ENCODE data around the gene HOXD13. TPM values are rescaled to one million over a fixed set of nuclear protein-coding genes. Genes with fewer than 3 reads are reported as not detected.
A peak's percentile ranks its signal among the peaks of the same experiment; 100 is the strongest.

Gene HOXD13
- total and polyA plus RNA-seq, 2 of the 13 experiments (the other 11 are each of a cell fraction or from before 2014, with no cell fraction given) = not detected

DNA sequence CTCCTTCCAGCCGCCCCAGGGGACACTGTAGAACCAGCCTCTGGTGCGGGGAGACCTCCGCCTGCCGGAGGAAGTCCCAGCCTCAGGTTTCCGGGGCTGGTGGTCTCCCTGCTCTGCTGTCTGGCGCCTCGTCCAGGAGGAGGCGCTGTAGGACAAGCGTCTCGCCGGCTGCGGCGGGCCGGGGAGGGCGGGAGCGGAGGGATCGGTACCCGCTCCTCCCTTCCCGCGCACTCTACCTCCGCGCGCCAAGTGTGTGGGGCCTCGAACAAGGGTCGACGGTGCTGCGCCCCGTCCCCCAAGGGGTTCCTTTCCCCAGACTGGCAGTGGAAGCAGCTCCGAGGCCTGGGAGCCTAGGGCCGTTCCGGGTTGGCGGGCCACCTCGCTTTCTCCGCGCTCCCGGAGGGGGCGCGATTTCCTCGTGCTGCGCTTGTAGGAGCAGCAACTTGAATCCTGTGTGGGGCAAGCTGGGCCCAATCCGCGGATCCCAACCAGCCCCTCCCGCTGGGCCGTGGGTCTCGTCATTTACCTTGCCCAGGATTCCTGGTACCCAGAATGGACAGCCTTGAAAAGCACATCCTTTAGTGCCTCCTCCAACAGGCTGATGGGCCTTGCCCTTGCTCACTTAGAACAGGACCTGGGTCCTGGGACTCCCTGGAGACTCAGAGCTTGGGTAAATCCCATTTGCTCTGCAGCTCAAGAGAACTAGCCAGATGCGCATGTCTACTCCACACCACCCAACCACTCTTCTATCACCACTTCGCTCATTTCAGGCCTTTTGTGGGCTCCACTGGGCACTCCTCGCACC lies 48.2 kb downstream of the HOXD13 start (continued):
- TF ChIP-seq, protein P1, sequence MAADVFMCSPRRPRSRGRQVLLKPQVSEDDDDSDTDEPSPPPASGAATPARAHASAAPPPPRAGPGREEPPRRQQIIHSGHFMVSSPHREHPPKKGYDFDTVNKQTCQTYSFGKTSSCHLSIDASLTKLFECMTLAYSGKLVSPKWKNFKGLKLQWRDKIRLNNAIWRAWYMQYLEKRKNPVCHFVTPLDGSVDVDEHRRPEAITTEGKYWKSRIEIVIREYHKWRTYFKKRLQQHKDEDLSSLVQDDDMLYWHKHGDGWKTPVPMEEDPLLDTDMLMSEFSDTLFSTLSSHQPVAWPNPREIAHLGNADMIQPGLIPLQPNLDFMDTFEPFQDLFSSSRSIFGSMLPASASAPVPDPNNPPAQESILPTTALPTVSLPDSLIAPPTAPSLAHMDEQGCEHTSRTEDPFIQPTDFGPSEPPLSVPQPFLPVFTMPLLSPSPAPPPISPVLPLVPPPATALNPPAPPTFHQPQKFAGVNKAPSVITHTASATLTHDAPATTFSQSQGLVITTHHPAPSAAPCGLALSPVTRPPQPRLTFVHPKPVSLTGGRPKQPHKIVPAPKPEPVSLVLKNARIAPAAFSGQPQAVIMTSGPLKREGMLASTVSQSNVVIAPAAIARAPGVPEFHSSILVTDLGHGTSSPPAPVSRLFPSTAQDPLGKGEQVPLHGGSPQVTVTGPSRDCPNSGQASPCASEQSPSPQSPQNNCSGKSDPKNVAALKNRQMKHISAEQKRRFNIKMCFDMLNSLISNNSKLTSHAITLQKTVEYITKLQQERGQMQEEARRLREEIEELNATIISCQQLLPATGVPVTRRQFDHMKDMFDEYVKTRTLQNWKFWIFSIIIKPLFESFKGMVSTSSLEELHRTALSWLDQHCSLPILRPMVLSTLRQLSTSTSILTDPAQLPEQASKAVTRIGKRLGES (CRISPR knock-in tag; IDR thresholded peaks at IDR 0.05; ENCODE audit: borderline replicate concordance) = no peak
- TF ChIP-seq ZNF703 (CRISPR knock-in tag; IDR thresholded peaks at IDR 0.05; ENCODE audit: borderline replicate concordance) (0 out of 2 replicates have a peak, but pooled peaks have one; percentile 16), GATAD1 (CRISPR knock-in tag; IDR thresholded peaks at IDR 0.05) (peak; percentile 67), DNMT1 (CRISPR knock-in tag; IDR thresholded peaks at IDR 0.05) (peak; percentile 90), ZMYM4 (CRISPR knock-in tag; IDR thresholded peaks at IDR 0.05) (peak; percentile 80; the same call in 1 of the 2 replicates), AKAP8 (CRISPR knock-in tag; IDR thresholded peaks at IDR 0.05) (0 out of 2 replicates have a peak, but pooled peaks have one; percentile 37), ZNF451 (CRISPR knock-in tag; IDR thresholded peaks at IDR 0.05) (0 out of 2 replicates have a peak, but pooled peaks have one; percentile 65), ASH2L (IDR thresholded peaks at IDR 0.05; ENCODE audit: insufficient read length, low read depth, low read length) (peak; percentile 54), TRIM24 (CRISPR knock-in tag; IDR thresholded peaks at IDR 0.05) (no peak), ZNF138 (CRISPR knock-in tag; IDR thresholded peaks at IDR 0.05; ENCODE audit: low read depth) (peak; percentile 79; the same call in 1 of the 2 replicates), KAT8 (CRISPR knock-in tag; IDR thresholded peaks at IDR 0.05) (peak; percentile 77), ZNF547 (CRISPR knock-in tag; IDR thresholded peaks at IDR 0.05) (peak; percentile 89), ZSCAN20 (CRISPR knock-in tag; IDR thresholded peaks at IDR 0.05; ENCODE audit: borderline replicate concordance) (no peak), ZNF263 (CRISPR knock-in tag; IDR thresholded peaks at IDR 0.05) (peak; percentile 72), YY1 (IDR thresholded peaks at IDR 0.05; ENCODE audit: insufficient read depth, insufficient replicate concordance, low read depth, low read length) (peak; percentile 68), SMAD1 (CRISPR knock-in tag; IDR thresholded peaks at IDR 0.05; ENCODE audit: borderline replicate concordance, low read depth) (peak; percentile 92; the same call in 1 of the 2 replicates), HES4 (CRISPR knock-in tag; IDR thresholded peaks at IDR 0.05; ENCODE audit: borderline replicate concordance) (peak; percentile 70; the same call in 1 of the 2 replicates), ZEB1 (IDR thresholded peaks at IDR 0.05; ENCODE audit: insufficient replicate concordance, low read depth) (peak; percentile 71), CREB1 (IDR thresholded peaks at IDR 0.05) (no peak), CREB1 (CRISPR knock-in tag; IDR thresholded peaks at IDR 0.05) (no peak), HNRNPLL (IDR thresholded peaks at IDR 0.05; ENCODE audit: low read depth, low read length, poor library complexity, severe bottlenecking) (peak; percentile 70), ZNF468 (CRISPR knock-in tag; IDR thresholded peaks at IDR 0.05) (0 out of 2 replicates have a peak, but pooled peaks have one; percentile 64)
- TF ChIP-seq, protein P2, sequence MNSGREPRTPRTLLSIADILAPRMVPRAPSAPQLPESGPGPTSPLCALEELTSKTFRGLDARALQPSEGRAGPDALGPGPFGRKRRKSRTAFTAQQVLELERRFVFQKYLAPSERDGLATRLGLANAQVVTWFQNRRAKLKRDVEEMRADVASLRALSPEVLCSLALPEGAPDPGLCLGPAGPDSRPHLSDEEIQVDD (CRISPR knock-in tag; IDR thresholded peaks at IDR 0.05; ENCODE audit: borderline replicate concordance) = 0 out of 2 replicates have a peak, but pooled peaks have one; percentile 76
- TF ChIP-seq, protein P3, sequence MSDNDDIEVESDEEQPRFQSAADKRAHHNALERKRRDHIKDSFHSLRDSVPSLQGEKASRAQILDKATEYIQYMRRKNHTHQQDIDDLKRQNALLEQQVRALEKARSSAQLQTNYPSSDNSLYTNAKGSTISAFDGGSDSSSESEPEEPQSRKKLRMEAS (IDR thresholded peaks at IDR 0.05) = peak; percentile 89
- TF ChIP-seq, protein P4, sequence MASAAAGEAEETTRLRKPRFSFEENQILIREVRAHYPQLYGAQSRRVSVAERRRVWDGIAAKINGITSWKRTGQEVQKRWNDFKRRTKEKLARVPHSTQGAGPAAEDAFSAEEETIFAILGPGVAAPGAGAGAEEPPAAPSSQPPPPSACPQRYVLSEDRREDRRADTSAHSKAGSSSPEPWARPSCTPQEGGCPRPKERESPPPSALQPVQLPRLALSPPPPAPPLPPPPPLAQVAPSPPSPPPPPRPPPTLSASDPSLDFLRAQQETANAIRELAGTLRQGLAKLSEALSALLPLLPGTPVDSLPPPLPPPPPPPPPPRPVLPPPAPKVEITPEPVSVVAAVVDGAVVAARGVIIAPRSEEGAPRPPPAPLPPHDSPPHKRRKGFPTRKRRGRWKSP (CRISPR knock-in tag; IDR thresholded peaks at IDR 0.05) = peak; percentile 65; the same call in 1 of the 2 replicates

Measured in HepG2 (cell line).